Inflammatory macrophage treated with lipopolysaccharide for 4 hours (primary cell): ENCODE measurements around the gene PPFIA2.
A peak's percentile ranks its signal among the peaks of the same experiment; 100 is the strongest.

Experiments
- DNase-seq: peaks from one replicate; pipeline ENCODE4 v3.0.0-alpha.2; 2020

PPFIA2 gene

GRCh38 chr12:81542065-81543010, 216.8 kb downstream of the PPFIA2 start:
- DNase-seq = no peak

- DNase-seq = no peak
Measured at GRCh38 chr12:81541121-81541520, 218.0 kb downstream of the PPFIA2 start.

GRCh38 chr12:81539279-81539678, 219.9 kb downstream of the PPFIA2 start:
- no peak for DNase-seq

GRCh38 chr12:81533054-81533453, 226.1 kb downstream of the PPFIA2 start:
- DNase-seq = no peak

- DNase-seq = no peak
Measured at GRCh38 chr12:81530352-81530751, 228.8 kb downstream of the PPFIA2 start.

GRCh38 chr12:81520064-81520945, 238.8 kb downstream of the PPFIA2 start:
- peak; percentile 7 for DNase-seq

GRCh38 chr12:81518638-81519037, 240.5 kb downstream of the PPFIA2 start:
- DNase-seq = no peak

GRCh38 chr12:81517296-81517695, 241.9 kb downstream of the PPFIA2 start:
- no peak for DNase-seq

- no peak for DNase-seq
Measured at GRCh38 chr12:81502912-81503695, 256.0 kb downstream of the PPFIA2 start.

- DNase-seq = no peak
Measured at GRCh38 chr12:81500788-81501187, 258.4 kb downstream of the PPFIA2 start.

- DNase-seq = no peak
Measured at GRCh38 chr12:81499809-81500208, 259.3 kb downstream of the PPFIA2 start.

- no peak for DNase-seq
Measured at GRCh38 chr12:81492131-81492720, 266.9 kb downstream of the PPFIA2 start.

- no peak for DNase-seq
Measured at GRCh38 chr12:81472934-81473333, 286.2 kb downstream of the PPFIA2 start.

GRCh38 chr12:81470923-81471322, 288.2 kb downstream of the PPFIA2 start:
- no peak for DNase-seq

GRCh38 chr12:81468206-81468605, 290.9 kb downstream of the PPFIA2 start:
- DNase-seq = no peak

GRCh38 chr12:81465876-81466275, 293.3 kb downstream of the PPFIA2 start:
- no peak for DNase-seq

- DNase-seq = no peak
Measured at GRCh38 chr12:81465191-81465590, 294.0 kb downstream of the PPFIA2 start.

GRCh38 chr12:81461163-81461562, 298.0 kb downstream of the PPFIA2 start:
- DNase-seq = no peak

- DNase-seq = peak; percentile 30
Measured at GRCh38 chr12:81450920-81451739, 308.0 kb downstream of the PPFIA2 start.

- DNase-seq = no peak
Measured at GRCh38 chr12:81441629-81442028, 317.5 kb downstream of the PPFIA2 start.

GRCh38 chr12:81440001-81440400, 319.1 kb downstream of the PPFIA2 start:
- no peak for DNase-seq

GRCh38 chr12:81439344-81439743, 319.8 kb downstream of the PPFIA2 start:
- no peak for DNase-seq
